Ovary (tissue), 3 donors: Measurements from ENCODE around the gene ABL1.

Experiments
- CTCF ChIP-seq, 3 donors: fragments of 450-650 bp in 2 of 3; fragments of 200-600 bp in 1 of 3; IDR thresholded peaks; one replicate each; pipeline versions ENCODE4 v1.5.1 to v1.8.0; 2016 to 2022; ENCODE audit warnings: antibody characterized with exemption in 3 of 3, mild to moderate bottlenecking in 1 of 3
- EP300 ChIP-seq: sonication (generic); formaldehyde crosslinking; IDR thresholded peaks from one replicate; pipeline ENCODE4 v1.6.1; 2017; ENCODE audit warnings: antibody characterized with exemption
- POLR2A ChIP-seq: fragments of 450-650 bp; IDR thresholded peaks from one replicate; pipeline ENCODE4 v1.6.1; 2017; ENCODE audit warnings: antibody characterized with exemption, mild to moderate bottlenecking, moderate library complexity
- donor health status: DM: no; HTN: no; CAD: no.

- TF ChIP-seq CTCF (IDR thresholded peaks at IDR 0.05) (no peak), POLR2A (no peak), EP300 (no peak)
Measured at GRCh38 chr9:130935648-130936271, 100.7 kb downstream of the ABL1 start.
